A673 (cell line): ENCODE data around the gene IDI2. TPM values are rescaled to one million over a fixed set of nuclear protein-coding genes. Genes with fewer than 3 reads are reported as not detected.

Experiments used
- BruUV-seq: library from RNA; stranded (reverse); fragments of 400-500 nt; replicated peaks from 2 replicates; lab custom pipeline; 2021; lab: Mats Ljungman, UMichigan
- CTCF ChIA-PET: fragments of 300-600 bp; sonication (Branson Sonifier 250); formaldehyde crosslinking; loops from one replicate; lab custom pipeline; 2022; ENCODE audit warnings: antibody characterized with exemption; lab: Charles Lee
- POLR2A ChIA-PET: fragments of 300-600 bp; sonication (Branson Sonifier 250); formaldehyde crosslinking; loops from one replicate; lab custom pipeline; 2022; ENCODE audit warnings: antibody characterized with exemption; ENCODE audit not compliant: low non-redundant PET; lab: Charles Lee
- DNase-seq: peaks from one replicate; pipeline ENCODE4 v3.0.0-alpha.2; 2015; ENCODE audit warnings: low spot score
- H3K27ac ChIP-seq: fragments of 200-600 bp; sonication (generic); 2 replicates; pipeline ENCODE4 v1.5.1; 2016; ENCODE audit warnings: mixed run types, low read depth, mild to moderate bottlenecking, mixed read lengths, antibody characterized with exemption, low read length; ENCODE audit not compliant: poor library complexity, severe bottlenecking
- H3K27me3 ChIP-seq: fragments of 200-600 bp; sonication (generic); replicated peaks from 2 replicates; pipeline ENCODE4 v1.6.1; 2017; ENCODE audit warnings: mixed run types, low read depth, mild to moderate bottlenecking, mixed read lengths, antibody characterized with exemption, low read length; ENCODE audit not compliant: insufficient read depth, poor library complexity
- H3K36me3 ChIP-seq: fragments of 200-600 bp; sonication (generic); 2 replicates; pipeline ENCODE4 v1.6.1; 2016; ENCODE audit warnings: mixed run types, mild to moderate bottlenecking, mixed read lengths, antibody characterized with exemption, low read length; ENCODE audit not compliant: insufficient read depth, poor library complexity, severe bottlenecking
- H3K4me1 ChIP-seq: fragments of 200-600 bp; sonication (generic); 2 replicates; pipeline ENCODE4 v1.6.1; 2017; ENCODE audit warnings: mixed run types, mild to moderate bottlenecking, mixed read lengths, antibody characterized with exemption, low read length; ENCODE audit not compliant: insufficient read depth, poor library complexity, severe bottlenecking
- H3K4me3 ChIP-seq: fragments of 200-600 bp; sonication (generic); 2 replicates; pipeline ENCODE4 v1.5.1; 2016; ENCODE audit warnings: low read depth, mixed run types, mild to moderate bottlenecking, mixed read lengths, low read length; ENCODE audit not compliant: poor library complexity, severe bottlenecking
- H3K9me3 ChIP-seq: fragments of 200-600 bp; sonication (generic); 2 replicates; pipeline ENCODE4 v1.6.1; 2016; ENCODE audit warnings: mixed run types, low read depth, mild to moderate bottlenecking, mixed read lengths, antibody characterized with exemption, low read length; ENCODE audit not compliant: poor library complexity, severe bottlenecking
- EZH2 ChIP-seq: fragments of 200-600 bp; sonication (generic); IDR thresholded peaks from 2 replicates; pipeline ENCODE4 v1.6.1; 2017; ENCODE audit warnings: borderline replicate concordance, low read depth, mild to moderate bottlenecking, mixed read lengths, antibody characterized with exemption, low read length; ENCODE audit not compliant: poor library complexity, severe bottlenecking
- intact Hi-C: fragments of 100-400 bp; cut with micrococcal nuclease; formaldehyde crosslinking; loops from one replicate; pipeline ENCODE4 v1.10.0; 2022; ENCODE audit not compliant: unreplicated experiment
- total RNA-seq: library from RNA; stranded (reverse); gene quantifications from 2 replicates; pipeline ENCODE4 v1.2.3, GENCODE V29; 2021
- TF ChIP-seq, protein P1 (sequence below): fragments of 300-800, 200-600 bp; sonication (generic); conservative IDR thresholded peaks from 2 replicates; pipeline ENCODE4 v1.5.1; 2017; ENCODE audit warnings: low read depth, mild to moderate bottlenecking, antibody characterized with exemption, low read length, moderate library complexity, mixed read lengths

Gene IDI2
- total RNA-seq, 1 experiment from 2014 or later: not detected

DNA sequence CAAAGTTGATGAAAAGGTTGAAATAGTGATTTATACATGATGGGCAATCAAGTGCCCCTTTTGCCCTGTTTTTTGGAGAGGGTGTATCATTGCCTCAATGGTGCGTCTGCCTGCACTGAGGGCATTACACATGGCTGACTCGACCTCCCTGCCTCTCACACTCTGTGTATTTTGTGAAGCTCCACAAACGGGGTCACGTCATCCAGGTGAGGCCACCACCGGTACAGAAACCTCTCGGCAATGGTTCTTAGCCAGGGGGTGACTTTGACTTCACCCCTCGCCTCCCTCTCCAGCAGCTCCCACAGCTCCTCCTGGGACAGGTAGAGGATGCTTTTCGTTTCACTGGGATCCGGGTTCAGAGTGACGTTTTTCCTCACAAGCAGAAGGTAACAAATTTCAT lies 6.3 kb downstream of the IDI2 start:
- Histone ChIP-seq H3K4me3 (no peak overlapping the region), H3K36me3 (peaks cover 44% of the 10 kb centered on the region), H3K4me1 (no peaks in the 10 kb centered on the region), H3K27me3 (no peaks in the 10 kb centered on the region), H3K27ac (no peak overlapping the region), H3K9me3 (no peaks in the 10 kb centered on the region)
- intact Hi-C loops: no loop called here
- CTCF ChIA-PET: no interaction called here
- no peak for TF ChIP-seq EZH2
- TF ChIP-seq, protein P1, sequence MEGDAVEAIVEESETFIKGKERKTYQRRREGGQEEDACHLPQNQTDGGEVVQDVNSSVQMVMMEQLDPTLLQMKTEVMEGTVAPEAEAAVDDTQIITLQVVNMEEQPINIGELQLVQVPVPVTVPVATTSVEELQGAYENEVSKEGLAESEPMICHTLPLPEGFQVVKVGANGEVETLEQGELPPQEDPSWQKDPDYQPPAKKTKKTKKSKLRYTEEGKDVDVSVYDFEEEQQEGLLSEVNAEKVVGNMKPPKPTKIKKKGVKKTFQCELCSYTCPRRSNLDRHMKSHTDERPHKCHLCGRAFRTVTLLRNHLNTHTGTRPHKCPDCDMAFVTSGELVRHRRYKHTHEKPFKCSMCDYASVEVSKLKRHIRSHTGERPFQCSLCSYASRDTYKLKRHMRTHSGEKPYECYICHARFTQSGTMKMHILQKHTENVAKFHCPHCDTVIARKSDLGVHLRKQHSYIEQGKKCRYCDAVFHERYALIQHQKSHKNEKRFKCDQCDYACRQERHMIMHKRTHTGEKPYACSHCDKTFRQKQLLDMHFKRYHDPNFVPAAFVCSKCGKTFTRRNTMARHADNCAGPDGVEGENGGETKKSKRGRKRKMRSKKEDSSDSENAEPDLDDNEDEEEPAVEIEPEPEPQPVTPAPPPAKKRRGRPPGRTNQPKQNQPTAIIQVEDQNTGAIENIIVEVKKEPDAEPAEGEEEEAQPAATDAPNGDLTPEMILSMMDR: no peak
- DNase-seq: no peak
- TSS peak; percentile 10 for BruUV-seq
- POLR2A ChIA-PET: no interaction called here

GRCh38 chr10:1015688-1016087 lies 10.0 kb downstream of the IDI2 start:
- TF ChIP-seq EZH2: no peak
- TF ChIP-seq, protein P1: no peak
- ChIA-PET POLR2A (no interaction called here), CTCF (no interaction called here)
- H3K27ac ChIP-seq: no peak overlapping the region
- intact Hi-C loops: no loop called here
- BruUV-seq: no TSS peak
- H3K27me3 ChIP-seq: no peaks in the 10 kb centered on the region
- H3K36me3 ChIP-seq: peaks cover 79% of the 10 kb centered on the region
- H3K4me3 ChIP-seq: no peak overlapping the region
- no peak for DNase-seq
- H3K9me3 ChIP-seq: no peaks in the 10 kb centered on the region
- H3K4me1 ChIP-seq: no peaks in the 10 kb centered on the region

DNA sequence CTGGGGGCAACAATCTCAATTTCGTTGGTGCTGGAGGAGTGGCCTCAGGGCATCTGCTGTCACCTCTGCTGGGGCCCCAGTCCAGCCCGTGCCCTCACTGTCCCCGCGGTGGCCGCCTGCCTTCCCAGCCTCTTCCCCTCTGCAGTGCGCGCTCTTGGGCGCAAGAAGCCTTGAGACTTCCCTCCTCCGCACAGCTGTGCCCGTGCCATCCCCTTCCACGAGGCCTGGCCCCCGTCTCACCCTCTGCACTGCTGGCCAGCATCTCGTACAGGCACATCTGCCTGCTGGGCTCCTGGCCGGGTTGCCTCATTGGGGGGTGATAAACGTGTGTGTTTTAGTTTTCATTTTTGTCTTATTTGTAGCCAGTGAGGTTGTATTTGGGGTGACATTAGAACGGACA lies 14.0 kb downstream of the IDI2 start:
- DNase-seq: no peak
- Histone ChIP-seq H3K27ac (no peak overlapping the region), H3K4me3 (no peak overlapping the region), H3K36me3 (peaks cover 94% of the 10 kb centered on the region), H3K9me3 (no peaks in the 10 kb centered on the region), H3K27me3 (no peaks in the 10 kb centered on the region), H3K4me1 (no peaks in the 10 kb centered on the region)
- no TSS peak for BruUV-seq
- intact Hi-C loops: no loop called here
- POLR2A ChIA-PET: no interaction called here
- TF ChIP-seq EZH2: no peak
- TF ChIP-seq, protein P1: no peak
- CTCF ChIA-PET: no interaction called here
